ENCODE data around the gene ZBTB18. TPM values are rescaled to one million over a fixed set of nuclear protein-coding genes. Genes with fewer than 3 reads are reported as not detected.

The ZBTB18 gene
- total RNA-seq, 1 donor from 2014 or later = 213 TPM

GRCh38 chr1:244096066-244096610 lies 45.1 kb downstream of the ZBTB18 start:
- DNase-seq = no peak
- Mint-ChIP-seq H3K9me3 (ENCODE audit: unreplicated experiment) (no peaks in the 10 kb centered on the region), H3K27me3 (ENCODE audit: unreplicated experiment) (peaks cover 4% of the 10 kb centered on the region), H3K36me3 (ENCODE audit: unreplicated experiment) (peaks cover 5% of the 10 kb centered on the region), H3K27ac (ENCODE audit: unreplicated experiment) (no peak overlapping the region), H3K4me1 (ENCODE audit: low read depth, unreplicated experiment) (peaks cover 7% of the 10 kb centered on the region), H3K4me3 (ENCODE audit: unreplicated experiment) (no peak overlapping the region)
- no peak for TF ChIP-seq CTCF (IDR thresholded peaks at IDR 0.05; ENCODE audit: partially characterized antibody, unreplicated experiment)

DNA sequence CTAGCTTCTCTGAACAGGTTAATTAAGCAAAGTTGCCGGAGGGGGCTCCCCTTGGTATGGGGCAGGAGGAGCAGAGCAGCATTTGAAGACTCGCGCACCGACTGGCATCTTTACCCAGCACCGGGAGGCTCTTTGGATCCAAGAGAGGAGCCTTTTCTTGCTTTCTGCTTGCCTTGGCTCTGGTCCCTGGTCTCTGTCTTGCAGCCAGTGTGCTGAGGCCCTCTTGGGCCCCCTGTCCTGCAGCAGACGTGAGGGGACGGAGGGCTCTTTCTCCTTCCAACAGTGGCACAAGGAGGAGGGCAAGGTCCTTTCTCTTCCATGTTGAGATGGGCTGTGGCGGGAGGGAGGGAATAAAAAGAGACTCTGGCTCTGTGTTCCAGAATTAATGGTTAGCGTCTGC lies 45.6 kb downstream of the ZBTB18 start:
- H3K4me1 Mint-ChIP-seq (ENCODE audit: low read depth, unreplicated experiment) = peaks cover 12% of the 10 kb centered on the region
- H3K27ac Mint-ChIP-seq (ENCODE audit: unreplicated experiment) = no peak overlapping the region
- TF ChIP-seq CTCF (IDR thresholded peaks at IDR 0.05; ENCODE audit: partially characterized antibody, unreplicated experiment) = no peak
- peaks cover under 1% of the 10 kb centered on the region for H3K9me3 Mint-ChIP-seq (ENCODE audit: unreplicated experiment)
- DNase-seq = no peak
- peaks cover 5% of the 10 kb centered on the region for H3K36me3 Mint-ChIP-seq (ENCODE audit: unreplicated experiment)
- H3K27me3 Mint-ChIP-seq (ENCODE audit: unreplicated experiment) = peaks cover 4% of the 10 kb centered on the region
- no peak overlapping the region for H3K4me3 Mint-ChIP-seq (ENCODE audit: unreplicated experiment)

- Mint-ChIP-seq H3K27me3 (ENCODE audit: unreplicated experiment) (peaks cover 10% of the 10 kb centered on the region), H3K27ac (ENCODE audit: unreplicated experiment) (no peak overlapping the region), H3K4me1 (ENCODE audit: low read depth, unreplicated experiment) (peaks cover 23% of the 10 kb centered on the region), H3K9me3 (ENCODE audit: unreplicated experiment) (peaks cover 9% of the 10 kb centered on the region), H3K36me3 (ENCODE audit: unreplicated experiment) (peaks cover 5% of the 10 kb centered on the region), H3K4me3 (ENCODE audit: unreplicated experiment) (no peak overlapping the region)
- DNase-seq = no peak
- TF ChIP-seq CTCF (IDR thresholded peaks at IDR 0.05; ENCODE audit: partially characterized antibody, unreplicated experiment) = no peak
These were observed 46.7 kb downstream of the ZBTB18 start for GRCh38 chr1:244097523-244098405.

GRCh38 chr1:244099258-244099930 lies 48.3 kb downstream of the ZBTB18 start:
- DNase-seq = no peak
- Mint-ChIP-seq H3K27me3 (ENCODE audit: unreplicated experiment) (peaks cover 11% of the 10 kb centered on the region), H3K4me3 (ENCODE audit: unreplicated experiment) (no peak overlapping the region), H3K27ac (ENCODE audit: unreplicated experiment) (no peak overlapping the region), H3K4me1 (ENCODE audit: low read depth, unreplicated experiment) (peaks cover 32% of the 10 kb centered on the region), H3K9me3 (ENCODE audit: unreplicated experiment) (peaks cover 9% of the 10 kb centered on the region), H3K36me3 (ENCODE audit: unreplicated experiment) (peaks cover 5% of the 10 kb centered on the region)
- no peak for TF ChIP-seq CTCF (IDR thresholded peaks at IDR 0.05; ENCODE audit: partially characterized antibody, unreplicated experiment)

Measured in glutamatergic neuron (in vitro differentiated cells).